Gastroesophageal sphincter (tissue), 4 donors: Measurements from ENCODE around the gene PNPO. TPM values are rescaled to one million over a fixed set of nuclear protein-coding genes. Genes with fewer than 3 reads are reported as not detected.

Experiments used
- ATAC-seq: fragments of 150-250 bp; one replicate; pipeline ENCODE4 v1.9.1; 2016; ENCODE audit warnings: mild to moderate bottlenecking, moderate library complexity
- H3K27ac ChIP-seq, 4 donors: fragments of 200-600 bp; sonication (generic) in 3 of 4; 1 replicate in 3 of 4; 2 replicates in 1 of 4; pipeline ENCODE4 v1.5.1; 2016 to 2019
- H3K27me3 ChIP-seq: fragments of 200-600 bp; sonication (generic); one replicate; pipeline ENCODE4 v1.5.1; 2019
- H3K36me3 ChIP-seq, 2 donors: fragments of 200-600 bp; sonication (generic); one replicate each; pipeline ENCODE4 v1.5.1; 2019; ENCODE audit warnings: control low read depth in 1 of 2
- H3K4me1 ChIP-seq, 3 donors: fragments of 200-600 bp; sonication (generic); 1 replicate in 2 of 3; 2 replicates in 1 of 3; pipeline ENCODE4 v1.5.1; 2016 to 2019; ENCODE audit warnings: control low read depth in 2 of 3
- H3K4me3 ChIP-seq, 2 donors: fragments of 200-600 bp; sonication (generic); one replicate each; pipeline ENCODE4 v1.5.1; 2019; ENCODE audit warnings: mild to moderate bottlenecking in 1 of 2, moderate library complexity in 1 of 2
- H3K9me3 ChIP-seq, 3 donors: fragments of 200-600 bp; sonication (generic); one replicate each; pipeline ENCODE4 v1.5.1; 2017 to 2019; ENCODE audit warnings: control low read depth in 2 of 3
- EP300 ChIP-seq: sonication (generic); formaldehyde crosslinking; IDR thresholded peaks from one replicate; pipeline ENCODE4 v1.6.1; 2017; ENCODE audit warnings: antibody characterized with exemption, mild to moderate bottlenecking
- POLR2A ChIP-seq, 2 donors: fragments of 450-650 bp; IDR thresholded peaks; one replicate each; pipeline ENCODE4 v1.6.1; 2017; ENCODE audit warnings: antibody characterized with exemption in 2 of 2, mild to moderate bottlenecking in 2 of 2, moderate library complexity in 1 of 2
- POLR2AphosphoS5 ChIP-seq: sonication (generic); formaldehyde crosslinking; IDR thresholded peaks from one replicate; pipeline ENCODE4 v1.6.1; 2017; ENCODE audit warnings: antibody characterized with exemption
- WGBS, 2 donors: methylation state at CpG; one replicate each; pipeline ENCODE4 v1.1.5; 2018; ENCODE audit warnings: low coverage in 1 of 2; 5-methylcytosine and 5-hydroxymethylcytosine counted together
- total RNA-seq, 4 donors: library from RNA; depleted of rRNA; stranded (reverse); fragments of >200 nt; gene quantifications; one replicate each; pipeline ENCODE4 v1.1.0, GENCODE V29; 2016
- TF ChIP-seq, protein P1 (sequence below), 4 experiments: fragments of 200-600 bp in 2 of 4; fragments of 450-650 bp in 2 of 4; sonication (generic) in 1 of 4; IDR thresholded peaks; one replicate each; pipeline ENCODE4 v1.5.1; 2017 to 2019; ENCODE audit warnings: antibody characterized with exemption in 4 of 4, mild to moderate bottlenecking in 2 of 4, moderate library complexity in 2 of 4

Gene PNPO
- total RNA-seq, 4 donors from 2014 or later = 20.3 to 43.9 (median 21.9) TPM

DNA sequence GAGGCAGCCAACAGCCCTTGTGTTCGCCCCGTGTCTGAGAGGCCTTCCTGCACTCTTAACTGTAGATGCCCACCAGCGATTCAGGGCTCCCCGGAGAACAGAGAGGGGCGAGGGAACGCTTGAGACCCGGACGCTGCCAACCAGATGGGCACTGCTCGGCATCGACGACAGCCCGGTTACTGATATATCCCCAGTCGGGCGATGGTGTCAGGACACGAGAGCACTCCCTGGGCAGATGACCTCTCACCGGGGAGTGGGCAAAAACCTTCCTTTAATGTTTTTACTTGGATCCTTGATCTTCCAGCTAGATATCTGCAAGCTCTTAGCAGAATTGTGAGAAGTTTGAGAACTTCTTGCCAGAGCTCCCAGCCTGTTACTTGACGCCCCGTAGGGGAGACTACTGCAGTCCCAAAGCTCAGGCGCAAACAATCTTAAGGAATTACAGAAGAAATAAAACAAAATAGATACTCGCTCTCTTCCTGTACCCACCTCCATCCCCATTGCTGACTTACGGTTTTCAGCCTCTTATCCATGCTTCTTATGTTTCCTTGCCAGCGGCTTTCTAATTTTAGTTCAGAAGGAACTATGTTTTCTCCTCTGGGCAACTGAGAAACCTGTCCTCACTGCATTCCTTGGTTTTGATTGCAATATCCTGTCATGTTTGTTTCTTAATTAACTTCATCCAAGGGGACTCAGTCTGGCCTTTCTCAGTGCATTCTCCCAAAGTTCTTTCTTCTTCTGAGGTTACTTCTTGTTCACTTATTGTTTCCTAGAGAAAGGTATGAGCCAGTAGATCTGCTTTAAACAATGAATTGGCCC, 44.5 kb upstream of the PNPO start:
- H3K9me3 ChIP-seq = no peaks in the 10 kb centered on the region
- H3K27me3 ChIP-seq = no peaks in the 10 kb centered on the region
- peak overlapping the region; percentile 82 to 84 for H3K4me3 ChIP-seq
- WGBS, 2 donors = 3 to 5% methylated on average over 4 to 7 of the region's 22 CpGs
- peak overlapping the region; percentile 97 to 99 (median 99) for H3K27ac ChIP-seq
- ATAC-seq = no peak
- peaks cover 3 to 65% (median 16%) of the 10 kb centered on the region in 3 donors for H3K4me1 ChIP-seq
- peaks cover 0 to 17% of the 10 kb centered on the region in 2 donors for H3K36me3 ChIP-seq
- no peak for TF ChIP-seq EP300
- TF ChIP-seq, protein P1, sequence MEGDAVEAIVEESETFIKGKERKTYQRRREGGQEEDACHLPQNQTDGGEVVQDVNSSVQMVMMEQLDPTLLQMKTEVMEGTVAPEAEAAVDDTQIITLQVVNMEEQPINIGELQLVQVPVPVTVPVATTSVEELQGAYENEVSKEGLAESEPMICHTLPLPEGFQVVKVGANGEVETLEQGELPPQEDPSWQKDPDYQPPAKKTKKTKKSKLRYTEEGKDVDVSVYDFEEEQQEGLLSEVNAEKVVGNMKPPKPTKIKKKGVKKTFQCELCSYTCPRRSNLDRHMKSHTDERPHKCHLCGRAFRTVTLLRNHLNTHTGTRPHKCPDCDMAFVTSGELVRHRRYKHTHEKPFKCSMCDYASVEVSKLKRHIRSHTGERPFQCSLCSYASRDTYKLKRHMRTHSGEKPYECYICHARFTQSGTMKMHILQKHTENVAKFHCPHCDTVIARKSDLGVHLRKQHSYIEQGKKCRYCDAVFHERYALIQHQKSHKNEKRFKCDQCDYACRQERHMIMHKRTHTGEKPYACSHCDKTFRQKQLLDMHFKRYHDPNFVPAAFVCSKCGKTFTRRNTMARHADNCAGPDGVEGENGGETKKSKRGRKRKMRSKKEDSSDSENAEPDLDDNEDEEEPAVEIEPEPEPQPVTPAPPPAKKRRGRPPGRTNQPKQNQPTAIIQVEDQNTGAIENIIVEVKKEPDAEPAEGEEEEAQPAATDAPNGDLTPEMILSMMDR (IDR thresholded peaks at IDR 0.05) = no peak
- TF ChIP-seq POLR2AphosphoS5 = no peak
- no peak for TF ChIP-seq POLR2A (IDR thresholded peaks at IDR 0.05)

DNA sequence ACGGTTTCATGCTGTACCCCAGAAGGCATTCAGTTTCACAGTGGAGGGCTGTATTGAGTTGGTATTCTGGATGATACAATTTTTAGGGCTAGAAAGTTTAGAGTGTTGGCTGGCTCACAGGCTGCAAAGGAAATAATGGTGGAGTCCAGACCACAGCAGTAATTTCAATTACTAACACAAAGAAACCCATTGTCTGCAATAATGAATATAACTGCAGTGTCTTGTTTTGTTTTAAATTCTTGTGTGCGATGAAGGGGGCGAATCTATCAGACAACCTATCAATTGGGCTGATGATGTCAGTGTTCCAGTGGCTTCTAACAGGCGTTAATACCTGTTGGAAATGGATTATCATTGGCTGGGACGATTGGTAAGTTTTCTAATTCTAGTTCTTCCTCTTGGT, 43.8 kb upstream of the PNPO start:
- 73% methylated on average over 5 of the region's 5 CpGs; no CpG with 5 or more reads in 1 of the 2 donors for WGBS, 2 donors
- no peak for ATAC-seq
- no peaks in the 10 kb centered on the region for H3K9me3 ChIP-seq
- H3K36me3 ChIP-seq = peaks cover 0 to 17% of the 10 kb centered on the region in 2 donors
- H3K4me1 ChIP-seq = peaks cover 3 to 72% (median 16%) of the 10 kb centered on the region in 3 donors
- peak overlapping the region; percentile 97 to 99 (median 99) for H3K27ac ChIP-seq
- peak overlapping the region in 1 of 2 donors; percentile 84 for H3K4me3 ChIP-seq
- no peaks in the 10 kb centered on the region for H3K27me3 ChIP-seq
- TF ChIP-seq EP300 = no peak
- no peak for TF ChIP-seq POLR2A (IDR thresholded peaks at IDR 0.05)
- no peak for TF ChIP-seq POLR2AphosphoS5
- TF ChIP-seq, protein P1 (IDR thresholded peaks at IDR 0.05) = no peak

DNA sequence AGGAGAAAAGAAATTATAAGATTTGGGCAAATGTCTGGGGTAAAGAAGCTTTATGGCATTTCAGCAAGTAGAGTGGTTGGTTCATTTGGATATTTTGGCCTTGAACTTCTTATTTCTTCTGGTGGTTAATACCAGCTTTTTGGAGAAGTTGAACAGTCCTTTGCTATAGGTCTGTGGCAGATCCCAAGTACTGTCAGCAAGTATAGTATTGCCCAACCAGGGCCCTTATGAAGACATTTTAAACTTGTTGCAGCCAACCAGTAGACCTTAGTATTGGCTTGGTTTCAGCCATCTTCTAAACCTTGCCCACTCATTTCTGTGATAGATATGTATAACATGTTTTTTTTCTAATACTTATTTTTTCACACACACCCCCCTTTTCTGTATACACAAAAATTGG, 43.1 kb upstream of the PNPO start:
- H3K9me3 ChIP-seq = no peaks in the 10 kb centered on the region
- peak overlapping the region in 3 of 4 donors; percentile 99 for H3K27ac ChIP-seq
- no peak for ATAC-seq
- no peak overlapping the region for H3K4me3 ChIP-seq
- H3K36me3 ChIP-seq = peaks cover 0 to 17% of the 10 kb centered on the region in 2 donors
- peaks cover 3 to 79% (median 16%) of the 10 kb centered on the region in 3 donors for H3K4me1 ChIP-seq
- TF ChIP-seq, protein P1 (IDR thresholded peaks at IDR 0.05) = no peak
- TF ChIP-seq POLR2AphosphoS5 (no peak), EP300 (no peak), POLR2A (IDR thresholded peaks at IDR 0.05) (no peak)
- no peaks in the 10 kb centered on the region for H3K27me3 ChIP-seq

DNA sequence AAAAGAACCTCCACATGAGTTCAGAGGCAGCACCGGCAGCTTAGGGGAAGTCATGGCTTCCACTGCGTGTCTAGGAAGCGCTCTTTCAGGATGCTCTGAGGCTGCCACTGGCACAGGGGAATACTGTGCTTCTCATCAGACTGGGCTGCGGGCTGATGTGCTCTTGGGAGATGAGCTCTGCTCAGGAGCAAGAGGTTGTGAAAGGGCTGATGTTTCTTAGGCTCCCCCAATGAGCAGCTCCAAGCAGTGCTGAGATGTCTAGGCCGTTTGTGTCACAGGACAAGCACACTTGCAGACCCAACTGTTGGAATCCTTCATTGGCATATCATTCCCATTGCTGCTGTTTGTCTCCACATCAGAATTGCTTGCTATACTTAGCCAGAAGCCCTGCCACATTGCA, 41.7 kb upstream of the PNPO start:
- no peak for ATAC-seq
- H3K36me3 ChIP-seq = peaks cover 0 to 17% of the 10 kb centered on the region in 2 donors
- no peaks in the 10 kb centered on the region for H3K27me3 ChIP-seq
- no peaks in the 10 kb centered on the region for H3K9me3 ChIP-seq
- peaks cover 7 to 83% (median 28%) of the 10 kb centered on the region in 3 donors for H3K4me1 ChIP-seq
- peak overlapping the region in 3 of 4 donors; percentile 28 to 99 (median 52) for H3K27ac ChIP-seq
- 73 to 82% methylated on average over 2 of the region's 5 CpGs for WGBS, 2 donors
- no peak for TF ChIP-seq EP300
- no peak for TF ChIP-seq POLR2AphosphoS5
- no peak for TF ChIP-seq POLR2A (IDR thresholded peaks at IDR 0.05)
- TF ChIP-seq, protein P1 (IDR thresholded peaks at IDR 0.05) = no peak
- no peak overlapping the region for H3K4me3 ChIP-seq

DNA sequence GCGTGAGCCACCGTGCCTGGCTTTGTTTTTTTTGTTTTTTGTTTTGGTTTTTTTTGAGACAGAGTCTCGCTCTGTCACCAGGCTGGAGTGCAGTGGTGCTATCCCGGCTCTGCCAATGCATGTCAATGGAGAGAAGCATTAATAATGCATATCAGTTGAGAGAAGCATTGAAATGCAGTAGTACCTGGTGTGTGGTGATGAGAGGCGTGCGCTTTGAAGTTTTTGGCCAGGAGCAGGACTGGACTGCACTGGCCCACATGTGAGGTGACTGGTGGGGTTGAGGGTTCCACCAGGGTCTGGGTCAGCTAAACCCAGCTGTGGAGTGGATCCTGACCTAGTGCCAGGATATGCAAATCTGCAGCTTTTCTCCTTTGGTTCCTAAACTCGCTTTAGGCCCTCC, 39.9 kb upstream of the PNPO start:
- Histone ChIP-seq H3K27ac (peak overlapping the region in 2 of 4 donors; percentile 17 to 99), H3K9me3 (no peaks in the 10 kb centered on the region), H3K4me1 (peaks cover 21 to 95% (median 44%) of the 10 kb centered on the region in 3 donors), H3K27me3 (no peaks in the 10 kb centered on the region), H3K4me3 (no peak overlapping the region), H3K36me3 (peaks cover 0 to 17% of the 10 kb centered on the region in 2 donors)
- no peak for ATAC-seq
- TF ChIP-seq EP300 = no peak
- no peak for TF ChIP-seq POLR2A (IDR thresholded peaks at IDR 0.05)
- no peak for TF ChIP-seq POLR2AphosphoS5
- TF ChIP-seq, protein P1 (IDR thresholded peaks at IDR 0.05) = no peak
- WGBS, 2 donors = 83 to 100% methylated on average over 1 of the region's 7 CpGs
